Lung (tissue), 12 donors: ENCODE data around the gene TMEM123. TPM values are rescaled to one million over a fixed set of nuclear protein-coding genes. Genes with fewer than 3 reads are reported as not detected.

Experiments
- ATAC-seq: fragments of 200-7000 bp; cut with Tn5 transposase; one replicate; pipeline ENCODE4 v1.9.1; 2020; ENCODE audit warnings: moderate number of reproducible peaks; ENCODE audit not compliant: insufficient read depth, low FRiP score
- DNase-seq, 3 donors: peaks; one replicate each; pipeline ENCODE4 v3.0.0-alpha.2; 2013 to 2017
- H3K27ac ChIP-seq, 2 donors: one replicate each; pipeline ENCODE4 v1.5.1; 2013; ENCODE audit warnings: mild to moderate bottlenecking in 2 of 2, moderate library complexity in 2 of 2, control low read depth in 1 of 2, inconsistent platforms in 1 of 2, low read depth in 1 of 2, low read length in 1 of 2
- H3K27me3 ChIP-seq, 3 donors: one replicate each; pipeline ENCODE4 v1.5.1; 2013; ENCODE audit warnings: low read length in 2 of 3; ENCODE audit not compliant: control insufficient read depth in 3 of 3, insufficient read depth in 3 of 3
- H3K36me3 ChIP-seq, 4 donors: one replicate each; pipeline ENCODE4 v1.5.1; 2013; ENCODE audit warnings: low read length in 4 of 4, mild to moderate bottlenecking in 1 of 4, moderate library complexity in 1 of 4; ENCODE audit not compliant: control insufficient read depth in 4 of 4, insufficient read depth in 4 of 4
- H3K4me1 ChIP-seq, 5 donors: one replicate each; pipeline ENCODE4 v1.5.1; 2013; ENCODE audit warnings: low read length in 5 of 5, mild to moderate bottlenecking in 2 of 5, moderate library complexity in 1 of 5; ENCODE audit not compliant: control insufficient read depth in 5 of 5, insufficient read depth in 5 of 5
- H3K4me3 ChIP-seq: one replicate; pipeline ENCODE4 v1.5.1; 2013; ENCODE audit warnings: mild to moderate bottlenecking, control low read depth, moderate library complexity
- H3K9ac ChIP-seq, 2 donors: one replicate each; pipeline ENCODE4 v1.5.1; 2013; ENCODE audit warnings: low read length in 2 of 2, control low read depth in 1 of 2; ENCODE audit not compliant: insufficient read depth in 1 of 2
- H3K9me3 ChIP-seq, 4 donors: one replicate each; pipeline ENCODE4 v1.5.1; 2013; ENCODE audit warnings: low read length in 3 of 4, mild to moderate bottlenecking in 1 of 4, moderate library complexity in 1 of 4; ENCODE audit not compliant: control insufficient read depth in 4 of 4, insufficient read depth in 3 of 4
- WGBS, 2 donors: extraction: QIAGEN DNeasy Blood & Tissue Kit; methylation state at CpG; one replicate each; pipeline ENCODE4 v1.1.7; 2013; 5-methylcytosine and 5-hydroxymethylcytosine counted together
- polyA plus RNA-seq, 2 donors: library from polyadenylated mRNA; stranded (reverse); fragments of 200-250 nt; gene quantifications; one replicate each; pipeline ENCODE4 v1.2.1, GENCODE V29; 2013
- total RNA-seq, 2 donors: library from RNA; depleted of rRNA in 1 of 2; stranded (reverse); fragments of >200 nt in 1 of 2; gene quantifications; one replicate each; pipeline ENCODE4 v1.2.1, GENCODE V29; 2014 to 2021
- TF ChIP-seq, protein P1 (sequence below): IDR thresholded peaks from 2 replicates; pipeline ENCODE4 v1.5.1; 2012; ENCODE audit warnings: mild to moderate bottlenecking; ENCODE audit errors: control extremely low read depth, extremely low read depth
- donor health status: control.
- donor health status: control.
- donor health status: Bipolar disorder and iron deficiency.
- donor health status: healthy.
- donor health status: DM: yes; HTN: yes; CAD: no.

The TMEM123 gene
- total and polyA plus RNA-seq, 4 donors = 53.6 to 245 (median 100) TPM

DNA sequence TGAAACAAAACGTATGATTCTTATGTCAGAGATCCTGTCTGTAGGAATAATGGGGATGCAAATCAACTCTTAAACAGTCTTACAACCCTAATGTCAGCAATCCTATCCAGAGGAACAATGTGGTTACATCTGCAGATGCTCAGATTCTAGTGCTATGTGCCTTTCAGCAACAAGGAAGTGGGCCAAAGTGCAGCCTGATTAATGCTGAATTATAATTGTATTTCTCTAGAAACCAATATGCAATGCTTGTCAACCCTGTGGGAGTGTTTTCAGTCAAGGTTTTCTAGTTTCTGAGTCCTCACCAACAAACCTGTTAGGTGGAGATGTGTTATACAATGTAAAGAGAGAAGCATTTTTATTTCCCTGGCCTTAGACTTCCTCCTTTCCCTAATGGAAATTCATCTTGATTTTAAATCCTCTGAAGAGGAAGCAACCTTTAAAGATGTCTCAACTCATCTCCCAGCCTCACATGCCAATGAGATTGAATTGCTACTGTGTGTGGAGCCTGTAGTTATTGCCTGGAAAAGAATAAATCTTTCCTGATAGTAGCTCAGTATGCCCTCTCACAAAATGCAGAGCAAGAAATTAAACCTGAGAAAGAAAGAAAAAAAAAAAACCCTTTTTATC is 26.2 kb upstream of the TMEM123 start:
- Histone ChIP-seq H3K36me3 (no peaks in the 10 kb centered on the region), H3K27me3 (no peaks in the 10 kb centered on the region), H3K9ac (no peak overlapping the region), H3K4me1 (peaks cover 0 to 14% (median 2%) of the 10 kb centered on the region in 5 donors), H3K9me3 (no peaks in the 10 kb centered on the region), H3K4me3 (no peak overlapping the region), H3K27ac (no peak overlapping the region)
- TF ChIP-seq, protein P1, sequence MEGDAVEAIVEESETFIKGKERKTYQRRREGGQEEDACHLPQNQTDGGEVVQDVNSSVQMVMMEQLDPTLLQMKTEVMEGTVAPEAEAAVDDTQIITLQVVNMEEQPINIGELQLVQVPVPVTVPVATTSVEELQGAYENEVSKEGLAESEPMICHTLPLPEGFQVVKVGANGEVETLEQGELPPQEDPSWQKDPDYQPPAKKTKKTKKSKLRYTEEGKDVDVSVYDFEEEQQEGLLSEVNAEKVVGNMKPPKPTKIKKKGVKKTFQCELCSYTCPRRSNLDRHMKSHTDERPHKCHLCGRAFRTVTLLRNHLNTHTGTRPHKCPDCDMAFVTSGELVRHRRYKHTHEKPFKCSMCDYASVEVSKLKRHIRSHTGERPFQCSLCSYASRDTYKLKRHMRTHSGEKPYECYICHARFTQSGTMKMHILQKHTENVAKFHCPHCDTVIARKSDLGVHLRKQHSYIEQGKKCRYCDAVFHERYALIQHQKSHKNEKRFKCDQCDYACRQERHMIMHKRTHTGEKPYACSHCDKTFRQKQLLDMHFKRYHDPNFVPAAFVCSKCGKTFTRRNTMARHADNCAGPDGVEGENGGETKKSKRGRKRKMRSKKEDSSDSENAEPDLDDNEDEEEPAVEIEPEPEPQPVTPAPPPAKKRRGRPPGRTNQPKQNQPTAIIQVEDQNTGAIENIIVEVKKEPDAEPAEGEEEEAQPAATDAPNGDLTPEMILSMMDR = no peak
- 95 to 100% methylated on average over 1 of the region's 1 CpG for WGBS, 2 donors
- no peak for DNase-seq
- no peak for ATAC-seq

DNA sequence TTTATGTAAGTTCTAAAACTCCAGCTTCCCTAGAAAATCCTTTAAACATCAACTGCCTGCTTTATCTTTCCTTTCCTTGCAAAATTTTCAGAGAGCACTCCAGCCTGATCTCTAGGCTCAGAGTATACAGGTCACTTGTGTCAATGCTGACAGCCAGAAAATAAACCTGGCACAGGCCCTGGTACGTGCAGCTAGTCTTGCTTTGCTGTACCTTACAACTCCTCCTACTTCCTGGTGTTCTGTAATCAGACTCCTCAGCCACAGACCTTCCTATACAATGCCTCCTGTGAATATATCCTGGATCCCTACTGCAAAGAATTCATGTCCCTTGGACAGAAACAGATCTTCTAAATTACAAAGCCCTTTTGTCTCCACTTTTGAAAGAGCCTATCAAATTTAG is 24.2 kb upstream of the TMEM123 start:
- TF ChIP-seq, protein P1 = no peak
- no peaks in the 10 kb centered on the region for H3K36me3 ChIP-seq
- no peaks in the 10 kb centered on the region for H3K9me3 ChIP-seq
- no peaks in the 10 kb centered on the region for H3K27me3 ChIP-seq
- peak; percentile 35 to 78 (median 45) for DNase-seq
- H3K9ac ChIP-seq = no peak overlapping the region
- 13 to 29% methylated on average over 1 of the region's 1 CpG for WGBS, 2 donors
- H3K4me1 ChIP-seq = peaks cover 0 to 14% (median 0%) of the 10 kb centered on the region in 5 donors
- no peak overlapping the region for H3K27ac ChIP-seq
- peak; percentile 41 for ATAC-seq
- H3K4me3 ChIP-seq = no peak overlapping the region

GRCh38 chr11:102476069-102476468 is 23.5 kb upstream of the TMEM123 start:
- 75 to 77% methylated on average over 1 of the region's 1 CpG for WGBS, 2 donors

More at GRCh38 chr11:102476069-102476468, 23.5 kb upstream of the TMEM123 start:
- Histone ChIP-seq H3K4me3 (no peak overlapping the region), H3K9me3 (no peaks in the 10 kb centered on the region), H3K9ac (no peak overlapping the region), H3K36me3 (no peaks in the 10 kb centered on the region), H3K27me3 (no peaks in the 10 kb centered on the region), H3K27ac (no peak overlapping the region), H3K4me1 (peaks cover 0 to 14% (median 0%) of the 10 kb centered on the region in 5 donors)
- DNase-seq = no peak
- TF ChIP-seq, protein P1 = no peak
- no peak for ATAC-seq
